K562 (cell line): ENCODE results near the gene MKNK1. TPM values are rescaled to one million over a fixed set of nuclear protein-coding genes. Genes with fewer than 3 reads are reported as not detected.

Experiments used
- ATAC-seq: fragments of 200-7000 bp; cut with Tn5 transposase; 3 replicates; pipeline ENCODE4 v1.9.1; 2020; ENCODE audit warnings: moderate library complexity
- BruUV-seq: library from RNA; stranded (reverse); fragments of 400-500 nt; replicated peaks from 2 replicates; lab custom pipeline; 2021; lab: Mats Ljungman, UMichigan
- CTCF ChIA-PET: fragments of 300-600 bp; formaldehyde crosslinking; extraction: SDS; loops from one replicate; lab custom pipeline; 2021; ENCODE audit warnings: low intra/inter-chr PET ratio; lab: Yijun Ruan, JAX
- POLR2A ChIA-PET: fragments of 300-600, 350-650 bp; sonication (Branson Sonifier 250); formaldehyde crosslinking; extraction: SDS; loops from one replicate; lab custom pipeline; 2021; ENCODE audit warnings: antibody characterized with exemption, inconsistent platforms; lab: Yijun Ruan, JAX
- DNase-seq, 4 experiments: peaks; one replicate each; pipeline versions ENCODE4 v3.0.0 to v3.0.0-alpha.2; 2011 to 2018; ENCODE audit warnings: low spot score in 3 of 4, mixed read lengths in 3 of 4; ENCODE audit errors: extremely low read depth in 1 of 4
- FAIRE-seq: peaks from 2 replicates; lab custom pipeline; 2011; peaks lifted over from hg19 to GRCh38; lab: Jason Lieb, UNC
- H2AFZ ChIP-seq: 2 replicates; pipeline ENCODE4 v1.6.0; 2011; ENCODE audit warnings: low read depth, low read length, control low read depth, inconsistent platforms
- H3K27ac ChIP-seq: fragments of 200-600 bp; 3 replicates; pipeline ENCODE4 v1.8.0; 2011; ENCODE audit warnings: low read depth, mild to moderate bottlenecking, control low read depth, inconsistent platforms, low read length, moderate library complexity, mixed read lengths; ENCODE audit errors: extremely low read depth
- H3K27me3 ChIP-seq, 2 experiments: fragments of 300-600 bp in 1 of 2; 2 replicates in 1 of 2; 3 replicates in 1 of 2; pipeline versions ENCODE4 v1.6.0 to v1.8.0; 2011; ENCODE audit warnings: inconsistent platforms in 2 of 2, low read length in 2 of 2, mild to moderate bottlenecking in 1 of 2, mixed read lengths in 1 of 2, moderate library complexity in 1 of 2; ENCODE audit not compliant: control insufficient read depth in 2 of 2, insufficient read depth in 2 of 2
- H3K36me3 ChIP-seq: fragments of 300-600 bp; 3 replicates; pipeline ENCODE4 v1.8.0; 2011; ENCODE audit warnings: mild to moderate bottlenecking, low read length, inconsistent platforms; ENCODE audit not compliant: control insufficient read depth, insufficient read depth
- H3K4me1 ChIP-seq, 2 experiments: fragments of 200-600 bp in 1 of 2; replicated peaks in 1 of 2; 2 replicates in 1 of 2; 3 replicates in 1 of 2; pipeline versions ENCODE4 v1.5.1 to v1.8.0; 2011; ENCODE audit warnings: inconsistent platforms in 2 of 2, low read length in 2 of 2, mild to moderate bottlenecking in 1 of 2, mixed read lengths in 1 of 2, moderate library complexity in 1 of 2; ENCODE audit not compliant: control insufficient read depth in 2 of 2, insufficient read depth in 2 of 2
- H3K4me2 ChIP-seq: 2 replicates; pipeline ENCODE4 v1.6.1; 2011; ENCODE audit warnings: low read length, control low read depth, inconsistent platforms, mixed read lengths; ENCODE audit not compliant: insufficient read depth
- H3K4me3 ChIP-seq: fragments of 200-600 bp; sonication (generic), shearing (Covaris generic); 2 replicates; pipeline ENCODE4 v1.5.1; 2016; ENCODE audit warnings: control low read depth, inconsistent platforms
- H3K79me2 ChIP-seq: fragments of 200-600 bp; 3 replicates; pipeline ENCODE4 v1.8.0; 2011; ENCODE audit warnings: low read length, inconsistent platforms; ENCODE audit not compliant: control insufficient read depth, insufficient read depth
- H3K9ac ChIP-seq, 2 experiments: 2 replicates each; pipeline versions ENCODE4 v1.6.0 to v1.6.1; 2011; ENCODE audit warnings: low read depth in 2 of 2, low read length in 2 of 2, control low read depth in 1 of 2, inconsistent platforms in 1 of 2, mild to moderate bottlenecking in 1 of 2, mixed read lengths in 1 of 2; ENCODE audit not compliant: insufficient read depth in 1 of 2
- H3K9me1 ChIP-seq: one replicate; pipeline ENCODE4 v1.6.0; 2011; ENCODE audit warnings: inconsistent platforms, mild to moderate bottlenecking, low read length, moderate library complexity; ENCODE audit not compliant: control insufficient read depth, insufficient read depth
- H3K9me3 ChIP-seq: replicated peaks from 2 replicates; pipeline ENCODE4 v1.5.1; 2011; ENCODE audit warnings: low read depth, low read length, inconsistent platforms; ENCODE audit not compliant: control insufficient read depth, insufficient read depth
- H4K20me1 ChIP-seq: replicated peaks from 2 replicates; pipeline ENCODE4 v1.6.1; 2011; ENCODE audit warnings: low read length, inconsistent platforms, mixed read lengths; ENCODE audit not compliant: control insufficient read depth, insufficient read depth
- MAFF ChIP-seq: IDR thresholded peaks from 2 replicates; pipeline ENCODE4 v1.6.1; 2012; ENCODE audit warnings: low read length, improper control_type of control experiment
- WGBS: fragments of 100-300 bp; shearing (Covaris generic); methylation state at CpG from one replicate; pipeline ENCODE4 v1.1.6; 2016; ENCODE audit warnings: low coverage, mixed read lengths; ENCODE audit not compliant: insufficient coverage; ENCODE audit errors: missing lambda C conversion rate; 5-methylcytosine and 5-hydroxymethylcytosine counted together
- in situ Hi-C: fragments of 300-500 bp; cut with MboI; formaldehyde crosslinking; loops from 4 replicates; pipeline ENCODE4 v1.15.0; 2018; ENCODE audit warnings: inconsistent platforms, mixed read lengths
- intact Hi-C: fragments of 100-400 bp; cut with micrococcal nuclease; formaldehyde crosslinking; loops from 2 replicates; pipeline ENCODE4 v1.14.2; 2022
- polyA plus RNA-seq, 8 experiments: library from polyadenylated mRNA; depleted of rRNA in 4 of 8; stranded (reverse) in 5 of 8; unstranded in 3 of 8; fragments of >200 nt; fragmentation: Nextera tagmentation in 2 of 8; fragmentation: Illumina TruSeq in 1 of 8; extraction: Ambion mirVana in 2 of 8; extraction: Trizol in 1 of 8; gene quantifications; 2 replicates each; pipeline versions ENCODE4 v1.2.1 to v1.2.3, GENCODE V29; 2011 to 2014; ENCODE audit warnings: inconsistent platforms in 1 of 8, missing spikeins in 1 of 8
- total RNA-seq, 7 experiments: library from RNA; depleted of rRNA in 6 of 7; stranded (reverse); fragments of >200 nt in 6 of 7; fragmentation: Illumina TruSeq in 2 of 7; extraction: Trizol in 2 of 7; gene quantifications; 2 replicates each; pipeline versions ENCODE4 v1.2.1 to v1.2.3, GENCODE V29; 2011 to 2021; ENCODE audit warnings: low replicate concordance in 1 of 7
- TF ChIP-seq, protein P1 (sequence below), 2 experiments: fragments of 450-650 bp in 1 of 2; sonication (generic) in 1 of 2; formaldehyde crosslinking in 1 of 2; IDR thresholded peaks; 2 replicates each; pipeline versions ENCODE4 v1.7.1 to v1.9.0; 2016 to 2022; ENCODE audit warnings: inconsistent platforms in 1 of 2, mild to moderate bottlenecking in 1 of 2, missing genetic modification reagents in 1 of 2
- TF ChIP-seq, protein P2 (sequence below): fragments of 450-650 bp; formaldehyde crosslinking; IDR thresholded peaks from 2 replicates; pipeline ENCODE4 v1.4.0; 2020; ENCODE audit warnings: mild to moderate bottlenecking, mixed read lengths

Gene MKNK1
- total and polyA plus RNA-seq, 9 of the 15 experiments (the other 6 are each of a cell fraction or from before 2014, with no cell fraction given), result 27.7 to 51.3 (median 43.7) TPM

DNA sequence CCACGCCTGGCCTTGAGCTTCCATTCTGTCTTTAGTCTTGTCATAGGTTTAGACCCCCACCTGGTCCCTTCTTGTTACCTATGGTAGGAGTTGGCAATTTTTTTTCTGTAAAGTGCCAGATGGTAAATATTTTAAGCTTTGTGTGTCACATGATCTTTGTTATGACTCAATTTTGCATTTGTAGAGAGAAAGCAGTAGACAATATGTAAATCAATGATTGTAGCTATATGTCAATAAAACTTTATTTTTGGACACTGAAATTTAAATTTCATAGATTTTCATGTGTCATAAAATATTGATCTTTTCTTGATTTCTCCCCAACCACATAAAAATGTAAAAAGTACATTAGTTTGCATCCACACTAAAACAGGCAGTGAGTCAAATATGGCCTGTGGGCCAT is 8.0 kb downstream of the MKNK1 start:
- TF ChIP-seq, protein P1, sequence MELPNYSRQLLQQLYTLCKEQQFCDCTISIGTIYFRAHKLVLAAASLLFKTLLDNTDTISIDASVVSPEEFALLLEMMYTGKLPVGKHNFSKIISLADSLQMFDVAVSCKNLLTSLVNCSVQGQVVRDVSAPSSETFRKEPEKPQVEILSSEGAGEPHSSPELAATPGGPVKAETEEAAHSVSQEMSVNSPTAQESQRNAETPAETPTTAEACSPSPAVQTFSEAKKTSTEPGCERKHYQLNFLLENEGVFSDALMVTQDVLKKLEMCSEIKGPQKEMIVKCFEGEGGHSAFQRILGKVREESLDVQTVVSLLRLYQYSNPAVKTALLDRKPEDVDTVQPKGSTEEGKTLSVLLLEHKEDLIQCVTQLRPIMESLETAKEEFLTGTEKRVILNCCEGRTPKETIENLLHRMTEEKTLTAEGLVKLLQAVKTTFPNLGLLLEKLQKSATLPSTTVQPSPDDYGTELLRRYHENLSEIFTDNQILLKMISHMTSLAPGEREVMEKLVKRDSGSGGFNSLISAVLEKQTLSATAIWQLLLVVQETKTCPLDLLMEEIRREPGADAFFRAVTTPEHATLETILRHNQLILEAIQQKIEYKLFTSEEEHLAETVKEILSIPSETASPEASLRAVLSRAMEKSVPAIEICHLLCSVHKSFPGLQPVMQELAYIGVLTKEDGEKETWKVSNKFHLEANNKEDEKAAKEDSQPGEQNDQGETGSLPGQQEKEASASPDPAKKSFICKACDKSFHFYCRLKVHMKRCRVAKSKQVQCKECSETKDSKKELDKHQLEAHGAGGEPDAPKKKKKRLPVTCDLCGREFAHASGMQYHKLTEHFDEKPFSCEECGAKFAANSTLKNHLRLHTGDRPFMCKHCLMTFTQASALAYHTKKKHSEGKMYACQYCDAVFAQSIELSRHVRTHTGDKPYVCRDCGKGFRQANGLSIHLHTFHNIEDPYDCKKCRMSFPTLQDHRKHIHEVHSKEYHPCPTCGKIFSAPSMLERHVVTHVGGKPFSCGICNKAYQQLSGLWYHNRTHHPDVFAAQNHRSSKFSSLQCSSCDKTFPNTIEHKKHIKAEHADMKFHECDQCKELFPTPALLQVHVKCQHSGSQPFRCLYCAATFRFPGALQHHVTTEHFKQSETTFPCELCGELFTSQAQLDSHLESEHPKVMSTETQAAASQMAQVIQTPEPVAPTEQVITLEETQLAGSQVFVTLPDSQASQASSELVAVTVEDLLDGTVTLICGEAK (IDR thresholded peaks at IDR 0.05), result peak; percentile 75
- TF ChIP-seq, protein P1 (CRISPR knock-in tag; IDR thresholded peaks at IDR 0.05), result no peak; the same call in 1 of the 2 replicates
- TF ChIP-seq, protein P2, sequence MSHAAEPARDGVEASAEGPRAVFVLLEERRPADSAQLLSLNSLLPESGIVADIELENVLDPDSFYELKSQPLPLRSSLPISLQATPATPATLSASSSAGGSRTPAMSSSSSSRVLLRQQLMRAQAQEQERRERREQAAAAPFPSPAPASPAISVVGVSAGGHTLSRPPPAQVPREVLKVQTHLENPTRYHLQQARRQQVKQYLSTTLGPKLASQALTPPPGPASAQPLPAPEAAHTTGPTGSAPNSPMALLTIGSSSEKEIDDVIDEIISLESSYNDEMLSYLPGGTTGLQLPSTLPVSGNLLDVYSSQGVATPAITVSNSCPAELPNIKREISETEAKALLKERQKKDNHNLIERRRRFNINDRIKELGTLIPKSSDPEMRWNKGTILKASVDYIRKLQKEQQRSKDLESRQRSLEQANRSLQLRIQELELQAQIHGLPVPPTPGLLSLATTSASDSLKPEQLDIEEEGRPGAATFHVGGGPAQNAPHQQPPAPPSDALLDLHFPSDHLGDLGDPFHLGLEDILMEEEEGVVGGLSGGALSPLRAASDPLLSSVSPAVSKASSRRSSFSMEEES (CRISPR knock-in tag), result peak; percentile 83
- no peak for TF ChIP-seq MAFF
- no peak for FAIRE-seq
- Histone ChIP-seq H3K36me3 (peaks cover 31% of the 10 kb centered on the region; the same call in 2 of the 3 replicates), H4K20me1 (no peaks in the 10 kb centered on the region), H3K4me2 (no peak overlapping the region), H3K27me3 (no peaks in the 10 kb centered on the region), H3K27ac (no peak overlapping the region), H3K9me1 (no peaks in the 10 kb centered on the region), H2AFZ (no peak overlapping the region), H3K9me3 (no peaks in the 10 kb centered on the region), H3K9ac (no peak overlapping the region), H3K79me2 (peaks cover 2% of the 10 kb centered on the region; the same call in 2 of the 3 replicates), H3K4me1 (peaks cover 11 to 26% of the 10 kb centered on the region in 2 experiments; a peak in 4 of 5 replicates), H3K4me3 (no peak overlapping the region)
- BruUV-seq, result no TSS peak
- ChIA-PET CTCF (no interaction called here), POLR2A (interaction anchor here (0.7 to 1.9 kb wide), 5 partner anchors 8 to 36 kb away, joined by 3 to 7 read pairs (median 4); partner anchors contain the start of gene MKNK1)
- DNase-seq, result no peak
- 100% methylated on average over 1 of the region's 1 CpG for WGBS
- no peak for ATAC-seq
- intact Hi-C loops (no loop called here), in situ Hi-C loops (no loop called here)
